Measurements from ENCODE around the gene PTGR2.
A peak's percentile ranks its signal among the peaks of the same experiment; 100 is the strongest.
"Not testable (repeated sequence)": the region's sequence is repeated elsewhere in the genome, so short reads cannot be mapped to it uniquely, and the experiment has no call there.

The PTGR2 gene

GRCh38 chr14:73833530-73834260, 17.9 kb upstream of the PTGR2 start:
- DNase-seq = no peak

DNA sequence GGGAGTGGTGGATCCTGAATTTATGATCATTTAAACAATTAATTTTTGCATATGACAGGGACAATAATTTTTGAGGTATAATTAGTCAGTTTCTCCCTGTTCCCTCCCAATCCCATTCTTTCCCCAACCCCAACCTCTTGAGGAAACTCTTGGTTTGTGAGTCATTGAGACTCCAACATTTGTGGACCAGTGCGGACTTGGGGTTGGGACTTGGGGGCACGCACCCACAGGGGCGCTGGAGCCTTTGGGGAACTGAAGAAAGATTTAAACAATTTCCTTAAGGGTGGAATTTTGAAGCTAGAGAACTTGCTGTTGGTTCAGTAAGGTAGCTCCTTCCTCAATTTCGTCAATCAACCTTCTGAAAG, 17.4 kb upstream of the PTGR2 start:
- DNase-seq = no peak

GRCh38 chr14:73838293-73839034, 13.2 kb upstream of the PTGR2 start:
- DNase-seq = not testable (repeated sequence)

DNA sequence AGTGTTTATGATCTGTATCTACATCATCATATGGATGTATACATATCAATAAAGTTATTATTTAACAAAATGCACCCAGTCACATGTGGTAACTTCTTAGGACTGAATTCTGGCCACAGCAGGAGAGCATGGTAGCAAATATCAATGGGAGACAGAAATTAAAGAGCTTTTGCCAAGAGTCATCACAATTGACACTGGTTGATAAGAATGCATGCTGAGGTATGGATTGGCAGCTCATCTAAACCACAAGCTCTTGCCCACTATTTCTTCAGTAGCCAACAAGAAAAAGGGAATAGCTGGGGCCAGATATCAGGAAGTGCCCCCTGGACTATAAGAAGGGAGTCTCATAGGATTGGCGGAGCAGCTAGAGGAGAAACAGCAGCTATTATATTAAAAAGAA, 9.4 kb upstream of the PTGR2 start:
- DNase-seq = no peak

- no peak for DNase-seq
Observed at GRCh38 chr14:73842851-73843250, 8.8 kb upstream of the PTGR2 start.

DNA sequence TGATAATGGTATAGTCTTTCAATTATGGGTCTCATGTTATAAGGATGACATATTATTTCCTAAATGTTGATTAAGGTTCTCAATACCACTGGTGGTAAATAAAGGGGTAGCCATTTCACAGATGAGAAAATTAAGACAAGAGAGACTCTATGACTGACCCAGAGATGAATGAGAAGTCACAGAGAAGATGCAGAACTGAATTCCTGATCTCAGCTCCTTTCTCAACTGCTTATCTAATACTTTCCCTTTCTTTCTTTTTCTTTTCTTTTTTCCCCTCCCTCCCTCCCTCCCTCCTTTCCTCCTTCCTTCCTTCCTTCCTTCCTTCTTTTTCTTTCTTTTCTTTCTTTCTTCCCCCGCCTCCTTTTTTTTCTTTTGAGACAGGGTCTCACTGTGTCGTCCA, 8.3 kb upstream of the PTGR2 start:
- no peak for DNase-seq

DNA sequence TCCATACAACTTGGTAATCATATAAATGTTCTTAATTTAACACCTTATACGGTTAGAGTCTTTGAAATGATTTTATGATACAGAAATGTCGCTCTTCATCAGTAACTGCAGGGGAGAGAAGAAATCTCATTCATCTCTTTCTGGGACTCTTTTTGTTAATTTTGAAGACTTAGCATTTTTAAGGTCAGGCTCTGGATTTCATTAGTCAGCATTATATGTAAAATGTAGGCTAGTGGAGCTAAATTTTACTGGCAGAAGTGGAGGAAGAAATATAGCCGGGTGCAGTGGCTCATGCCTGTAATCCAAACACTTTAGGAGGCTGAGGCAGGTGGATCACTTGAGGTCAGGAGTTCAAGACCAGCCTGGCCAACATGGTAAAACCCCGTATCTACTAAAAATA, 4.7 kb upstream of the PTGR2 start:
- DNase-seq = no peak

- no peak for DNase-seq
Observed at GRCh38 chr14:73851000-73851399, 631 bp upstream of the PTGR2 start.

- no peak for DNase-seq
Observed at GRCh38 chr14:73859145-73859544, 7.5 kb downstream of the PTGR2 start.

GRCh38 chr14:73861073-73861472, 9.4 kb downstream of the PTGR2 start:
- no peak for DNase-seq

GRCh38 chr14:73862480-73862879, 10.8 kb downstream of the PTGR2 start:
- no peak for DNase-seq

- DNase-seq = no peak
Observed at GRCh38 chr14:73863209-73863608, 11.6 kb downstream of the PTGR2 start.

DNA sequence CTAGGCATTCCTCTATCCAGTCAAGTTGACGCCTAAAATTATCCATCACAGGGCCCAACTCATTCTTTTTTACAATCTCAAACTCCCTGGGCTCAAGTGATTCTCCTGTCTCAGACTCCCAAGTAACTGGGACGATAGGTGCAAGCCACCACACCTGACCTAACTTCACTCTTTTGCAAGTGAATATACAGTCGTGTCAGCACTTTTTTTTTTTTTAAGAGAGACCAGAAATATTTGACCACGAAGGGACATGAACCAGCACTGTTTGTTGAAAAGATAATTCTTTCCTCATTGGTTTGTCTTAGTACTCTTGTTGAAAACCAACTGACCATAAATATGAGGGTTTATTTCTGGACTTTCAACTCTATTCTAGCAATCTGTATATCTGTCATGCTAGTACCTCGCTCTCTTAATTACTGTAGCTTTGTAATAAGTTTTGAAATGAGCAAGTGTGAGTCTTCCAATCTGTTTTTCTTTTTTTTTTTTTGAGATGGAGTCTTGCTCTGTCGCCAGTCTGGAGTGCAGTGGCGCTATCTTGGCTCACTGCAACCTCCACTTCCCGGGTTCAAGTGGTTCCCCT, 14.0 kb downstream of the PTGR2 start:
- DNase-seq = no peak

DNA sequence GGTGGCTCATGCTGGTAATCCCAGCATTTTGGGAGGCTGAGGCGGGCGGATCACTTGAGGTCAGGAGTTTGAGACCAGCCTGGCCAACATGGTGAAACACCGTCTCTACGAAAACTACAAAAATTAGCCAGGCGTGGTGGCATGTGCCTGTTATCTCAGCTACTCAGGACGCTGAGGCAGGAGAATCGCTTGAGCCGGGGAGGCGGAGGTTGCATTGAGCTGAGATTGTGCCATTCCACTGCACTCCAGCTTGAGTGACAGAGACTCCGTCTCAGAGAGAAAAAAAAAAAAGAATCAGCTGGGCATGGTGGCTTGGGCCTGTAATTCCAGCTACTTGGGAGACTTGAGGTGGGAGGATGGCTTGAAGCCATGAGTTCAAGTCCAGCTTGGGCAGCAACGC, 18.1 kb downstream of the PTGR2 start:
- DNase-seq = not testable (repeated sequence)

GRCh38 chr14:73870525-73871235, 19.0 kb downstream of the PTGR2 start:
- DNase-seq = no peak

DNA sequence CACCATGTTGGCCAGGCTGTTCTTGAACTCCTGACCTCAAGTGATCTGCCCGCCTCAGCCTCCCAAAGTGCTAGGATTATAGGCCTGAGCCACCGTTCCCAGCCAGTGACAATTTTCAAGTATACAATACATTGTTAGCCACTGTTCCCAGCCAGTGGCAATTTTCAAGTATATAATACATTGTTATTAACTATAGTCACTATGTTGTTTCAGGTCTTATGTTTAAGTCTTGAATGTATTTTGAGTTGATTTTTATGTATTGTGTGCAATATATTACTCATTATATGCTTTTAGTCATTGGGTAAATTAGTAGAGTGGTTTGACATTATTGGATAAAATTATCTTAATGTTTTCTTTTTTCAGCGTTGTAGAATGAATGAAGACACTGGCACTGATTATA, 22.0 kb downstream of the PTGR2 start:
- DNase-seq = no peak

DNA sequence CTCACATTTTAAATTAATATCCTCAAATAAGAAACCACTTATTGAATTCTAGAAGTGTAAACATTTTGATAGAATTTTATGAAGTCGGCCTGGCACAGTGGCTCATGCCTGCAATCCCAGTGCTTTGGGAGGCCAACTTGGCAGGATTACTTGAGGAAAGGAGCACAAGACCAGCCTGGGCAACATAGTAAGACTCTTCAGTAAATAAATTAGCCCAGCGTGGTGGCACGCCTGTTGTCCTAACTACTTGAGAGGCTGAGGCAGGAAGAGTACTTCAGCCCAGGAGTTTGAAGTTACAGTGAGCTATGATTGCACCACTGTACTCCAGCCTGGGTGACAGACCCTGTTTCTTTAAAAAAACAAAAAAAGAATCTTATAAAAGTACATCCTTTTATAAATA, 26.2 kb downstream of the PTGR2 start:
- no peak for DNase-seq

DNA sequence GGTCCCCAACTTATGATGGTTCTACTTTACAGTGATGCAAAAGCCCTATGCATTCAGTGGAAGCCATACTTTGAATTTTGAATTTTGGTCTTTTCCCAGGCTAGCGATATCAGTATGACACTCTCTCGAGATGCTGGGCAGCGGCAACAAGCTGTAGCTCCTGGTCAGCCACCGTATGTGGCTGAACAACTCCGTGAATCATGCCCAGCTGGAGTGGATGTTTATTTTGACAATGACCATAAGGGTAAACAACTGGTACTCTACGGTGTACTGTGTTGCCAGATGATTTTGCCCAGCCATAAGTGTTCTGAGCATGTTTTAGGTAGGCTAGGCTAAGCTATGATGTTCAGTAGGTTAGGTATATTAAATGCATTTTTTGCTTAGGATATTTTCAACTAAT, 26.8 kb downstream of the PTGR2 start:
- no peak for DNase-seq

DNA sequence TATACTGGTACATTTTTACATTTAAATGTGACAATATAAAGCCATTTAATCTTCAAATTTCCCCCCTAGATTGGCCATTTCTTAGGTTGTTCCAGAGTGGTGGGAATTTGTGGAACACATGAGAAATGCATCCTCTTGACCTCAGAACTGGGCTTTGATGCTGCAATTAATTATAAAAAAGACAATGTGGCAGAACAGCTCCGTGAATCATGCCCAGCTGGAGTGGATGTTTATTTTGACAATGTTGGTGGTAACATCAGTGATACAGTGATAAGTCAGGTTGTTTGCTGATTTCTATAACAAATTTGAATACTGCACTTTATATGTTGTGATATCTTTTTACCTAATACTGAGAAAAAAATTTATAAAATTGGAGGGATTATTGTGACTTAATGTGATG, 27.4 kb downstream of the PTGR2 start:
- no peak for DNase-seq

- DNase-seq = no peak
Observed at GRCh38 chr14:73884438-73885190, 33.0 kb downstream of the PTGR2 start.

GRCh38 chr14:73886449-73887317, 35.1 kb downstream of the PTGR2 start, which contains the start of gene ZNF410:
ZNF410 (plus strand) TSS chr14:73886859; CDS start chr14:73892176, 5,317 bp downstream.
- DNase-seq = peak; percentile 78

DNA sequence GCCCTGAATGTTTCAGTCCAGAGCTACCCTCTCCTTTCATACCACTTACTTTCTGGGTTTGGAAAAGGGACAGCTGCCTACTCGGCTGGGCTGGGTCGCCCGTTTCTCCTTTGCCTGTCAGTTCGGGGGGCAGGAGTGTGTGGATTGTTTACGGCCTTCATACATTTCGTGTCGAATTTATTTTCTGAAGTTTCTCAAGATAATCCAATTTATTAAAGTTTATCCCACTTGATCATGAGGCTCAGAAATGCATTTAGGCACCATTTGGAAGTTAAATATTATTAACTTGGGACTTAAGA, 35.6 kb downstream of the PTGR2 start:
- no peak for DNase-seq
